HEK293 (cell line): ENCODE measurements around the gene ING5.

ENCODE experiments used
- CTCF ChIA-PET: fragments of 350-600 bp; formaldehyde crosslinking; extraction: SDS; loops from one replicate; lab custom pipeline; 2021; ENCODE audit warnings: antibody characterized with exemption; lab: Yijun Ruan, JAX
- POLR2A ChIA-PET: fragments of 300-600 bp; formaldehyde crosslinking; extraction: SDS; loops from one replicate; lab custom pipeline; 2020; ENCODE audit warnings: antibody characterized with exemption, inconsistent platforms; lab: Yijun Ruan, JAX
- H3K27ac ChIP-seq: fragments of 200-500 bp; sonication (Bioruptor generic); 2 replicates; pipeline ENCODE4 v1.5.1; 2014; ENCODE audit warnings: low read depth, low read length, control low read depth, inconsistent platforms; ENCODE audit errors: extremely low read depth
- H3K36me3 ChIP-seq, 2 experiments: fragments of 200-500 bp in 1 of 2; sonication (Bioruptor generic) in 1 of 2; 1 replicate in 1 of 2; 2 replicates in 1 of 2; pipeline ENCODE4 v1.5.1; 2014 to 2017; ENCODE audit warnings: inconsistent platforms in 2 of 2, low read length in 2 of 2; ENCODE audit not compliant: control insufficient read depth in 2 of 2, insufficient read depth in 1 of 2
- H3K4me1 ChIP-seq: fragments of 200-500 bp; sonication (Bioruptor generic); 2 replicates; pipeline ENCODE4 v1.5.1; 2014; ENCODE audit warnings: mild to moderate bottlenecking, low read length, inconsistent platforms; ENCODE audit not compliant: control insufficient read depth, insufficient read depth
- H3K4me3 ChIP-seq: 2 replicates; pipeline ENCODE4 v1.5.1; 2011; ENCODE audit warnings: low read depth, mild to moderate bottlenecking, control low read depth, low read length, moderate library complexity
- H3K9me3 ChIP-seq: fragments of 200-500 bp; sonication (Bioruptor generic); 2 replicates; pipeline ENCODE4 v1.5.1; 2014; ENCODE audit warnings: low read depth, low read length, inconsistent platforms; ENCODE audit not compliant: control insufficient read depth, insufficient read depth
- CTCF ChIP-seq: fragments of 450-650 bp; formaldehyde crosslinking; IDR thresholded peaks from 2 replicates; pipeline ENCODE4 v1.5.1; 2016; ENCODE audit warnings: missing biosample characterization, missing genetic modification characterization
- EGR2 ChIP-seq: fragments of 450-650 bp; formaldehyde crosslinking; IDR thresholded peaks from 2 replicates; pipeline ENCODE4 v1.5.1; 2016; ENCODE audit warnings: low read depth, missing biosample characterization, missing genetic modification characterization
- GLIS1 ChIP-seq: fragments of 450-650 bp; formaldehyde crosslinking; IDR thresholded peaks from 2 replicates; pipeline ENCODE4 v1.5.1; 2016; ENCODE audit warnings: missing biosample characterization, missing genetic modification characterization
- PBX3 ChIP-seq: sonication (generic); formaldehyde crosslinking; IDR thresholded peaks from 2 replicates; pipeline ENCODE4 v1.8.1; 2022; ENCODE audit warnings: mild to moderate bottlenecking, moderate library complexity, missing genetic modification reagents
- SP3 ChIP-seq: fragments of 450-650 bp; formaldehyde crosslinking; IDR thresholded peaks from 2 replicates; pipeline ENCODE4 v1.5.1; 2016; ENCODE audit warnings: missing biosample characterization, missing genetic modification characterization
- ZBTB17 ChIP-seq: fragments of 450-650 bp; formaldehyde crosslinking; IDR thresholded peaks from 2 replicates; pipeline ENCODE4 v1.5.1; 2016; ENCODE audit warnings: missing biosample characterization, missing genetic modification characterization
- ZFP37 ChIP-seq: fragments of 450-650 bp; formaldehyde crosslinking; IDR thresholded peaks from 2 replicates; pipeline ENCODE4 v1.5.1; 2016; ENCODE audit warnings: missing biosample characterization, missing genetic modification characterization
- ZNF140 ChIP-seq: fragments of 450-650 bp; formaldehyde crosslinking; IDR thresholded peaks from 2 replicates; pipeline ENCODE4 v1.5.1; 2016; ENCODE audit warnings: missing biosample characterization, missing genetic modification characterization
- ZNF266 ChIP-seq: fragments of 450-650 bp; formaldehyde crosslinking; IDR thresholded peaks from 2 replicates; pipeline ENCODE4 v1.5.1; 2016; ENCODE audit warnings: missing biosample characterization, missing genetic modification characterization, low read depth
- ZNF280D ChIP-seq: fragments of 450-650 bp; formaldehyde crosslinking; IDR thresholded peaks from 2 replicates; pipeline ENCODE4 v1.5.1; 2016; ENCODE audit warnings: missing biosample characterization, missing genetic modification characterization
- ZNF341 ChIP-seq: fragments of 450-650 bp; formaldehyde crosslinking; IDR thresholded peaks from 2 replicates; pipeline ENCODE4; 2016; ENCODE audit warnings: low read depth, missing biosample characterization, missing genetic modification characterization
- ZNF404 ChIP-seq: fragments of 450-650 bp; formaldehyde crosslinking; IDR thresholded peaks from 2 replicates; pipeline ENCODE4 v1.5.1; 2017; ENCODE audit warnings: missing biosample characterization, missing genetic modification characterization
- ZNF423 ChIP-seq: fragments of 450-650 bp; formaldehyde crosslinking; IDR thresholded peaks from 2 replicates; pipeline ENCODE4 v1.5.1; 2016; ENCODE audit warnings: missing biosample characterization, missing genetic modification characterization
- ZNF433 ChIP-seq: fragments of 450-650 bp; formaldehyde crosslinking; IDR thresholded peaks from 2 replicates; pipeline ENCODE4 v1.5.1; 2016; ENCODE audit warnings: missing biosample characterization, missing genetic modification characterization, low read depth
- ZNF488 ChIP-seq: fragments of 450-650 bp; formaldehyde crosslinking; IDR thresholded peaks from 2 replicates; pipeline ENCODE4 v1.5.1; 2016; ENCODE audit warnings: missing biosample characterization, missing genetic modification characterization
- ZNF513 ChIP-seq: fragments of 450-650 bp; IDR thresholded peaks from 2 replicates; pipeline ENCODE4 v1.5.1; 2018; ENCODE audit warnings: missing biosample characterization, missing genetic modification characterization
- ZNF514 ChIP-seq: fragments of 450-650 bp; formaldehyde crosslinking; IDR thresholded peaks from 2 replicates; pipeline ENCODE4 v1.5.1; 2016; ENCODE audit warnings: missing biosample characterization, missing genetic modification characterization
- ZNF521 ChIP-seq: fragments of 450-650 bp; formaldehyde crosslinking; IDR thresholded peaks from 2 replicates; pipeline ENCODE4 v1.5.1; 2017; ENCODE audit warnings: missing biosample characterization, mild to moderate bottlenecking, missing genetic modification characterization
- ZNF558 ChIP-seq: fragments of 450-650 bp; formaldehyde crosslinking; IDR thresholded peaks from 2 replicates; pipeline ENCODE4 v1.5.1; 2016; ENCODE audit warnings: missing biosample characterization, missing genetic modification characterization
- ZNF580 ChIP-seq: fragments of 450-650 bp; formaldehyde crosslinking; IDR thresholded peaks from 2 replicates; pipeline ENCODE4 v1.5.1; 2016; ENCODE audit warnings: missing biosample characterization, missing genetic modification characterization
- ZNF600 ChIP-seq: fragments of 450-650 bp; formaldehyde crosslinking; IDR thresholded peaks from 2 replicates; pipeline ENCODE4 v1.5.1; 2016; ENCODE audit warnings: missing biosample characterization, missing genetic modification characterization
- ZNF777 ChIP-seq: fragments of 450-650 bp; formaldehyde crosslinking; IDR thresholded peaks from 2 replicates; pipeline ENCODE4 v1.5.1; 2017; ENCODE audit warnings: missing biosample characterization, missing genetic modification characterization, borderline replicate concordance
- ZSCAN16 ChIP-seq: fragments of 450-650 bp; formaldehyde crosslinking; IDR thresholded peaks from 2 replicates; pipeline ENCODE4 v1.5.1; 2016; ENCODE audit warnings: missing biosample characterization, missing genetic modification characterization

Gene ING5

GRCh38 chr2:241673189-241673663, 28.6 kb upstream of the ING5 start:
- Histone ChIP-seq H3K4me1 (no peaks in the 10 kb centered on the region), H3K27ac (no peak overlapping the region)
- TF ChIP-seq ZNF521 (no peak), SP3 (tag by site-specific recombination) (no peak), ZNF488 (no peak)
- TF ChIP-seq, all 188 proteins: peak for 0
- ChIA-PET POLR2A (interaction anchor here (1.0 kb wide), 1 partner anchor 13 kb away, joined by 5 read pairs; the partner anchor contains the start of gene DTYMK), CTCF (interaction anchor here (0.7 kb wide), 1 partner anchor 205 kb away, joined by 3 read pairs; no protein-coding TSS in a partner anchor)
- Histone ChIP-seq H3K9me3 (no peaks in the 10 kb centered on the region), H3K36me3 (peaks cover 3 to 90% of the 10 kb centered on the region in 2 experiments; a peak in 2 of 3 replicates), H3K4me3 (no peak overlapping the region)

- H3K4me1 ChIP-seq: no peaks in the 10 kb centered on the region
- peaks cover 3 to 90% of the 10 kb centered on the region in 2 experiments; a peak in 2 of 3 replicates for H3K36me3 ChIP-seq
- no peaks in the 10 kb centered on the region for H3K9me3 ChIP-seq
- ChIA-PET CTCF (interaction anchor here (0.7 kb wide), 1 partner anchor 204 kb away, joined by 3 read pairs; no protein-coding TSS in a partner anchor), POLR2A (interaction anchor here (0.5 to 1.9 kb wide), 4 partner anchors 12 to 28 kb away, joined by 4 to 7 read pairs (median 4); partner anchors contain the start of gene DTYMK)
- no peak overlapping the region for H3K27ac ChIP-seq
- H3K4me3 ChIP-seq: no peak overlapping the region
- TF ChIP-seq ZBTB17: 0 out of 2 replicates have a peak, but pooled peaks have one; percentile 14
- no peak for TF ChIP-seq ZNF280D (tag by site-specific recombination)
- TF ChIP-seq PBX3 (CRISPR knock-in tag): no peak
- no peak for TF ChIP-seq ZNF433 (tag by site-specific recombination)
- TF ChIP-seq ZNF777: no peak
- no peak for TF ChIP-seq ZSCAN16 (tag by site-specific recombination)
- 0 out of 2 replicates have a peak, but pooled peaks have one; percentile 14 for TF ChIP-seq ZNF341
- no peak for TF ChIP-seq ZNF580 (tag by site-specific recombination)
- no peak for TF ChIP-seq ZNF513 (tag by site-specific recombination)
- TF ChIP-seq ZNF266 (tag by site-specific recombination): no peak
- no peak for TF ChIP-seq ZNF404 (tag by site-specific recombination)
- TF ChIP-seq GLIS1 (tag by site-specific recombination): 0 out of 2 replicates have a peak, but pooled peaks have one; percentile 16
- TF ChIP-seq ZNF600: peak; percentile 86
- no peak for TF ChIP-seq ZNF423
- no peak for TF ChIP-seq EGR2 (tag by site-specific recombination)
- peak; percentile 35; the same call in 1 of the 2 replicates for TF ChIP-seq CTCF (tag by site-specific recombination)
- TF ChIP-seq ZNF558 (tag by site-specific recombination): no peak
- no peak for TF ChIP-seq ZNF514
- TF ChIP-seq ZNF140: no peak
- TF ChIP-seq ZFP37 (tag by site-specific recombination): no peak
Observed at GRCh38 chr2:241673797-241674725, 27.8 kb upstream of the ING5 start.
